ENCODE measurements around the gene EDC4. TPM values are rescaled to one million over a fixed set of nuclear protein-coding genes. Genes with fewer than 3 reads are reported as not detected.

Gene EDC4
- total and polyA plus RNA-seq, 2 of the 13 experiments (the other 11 are each of a cell fraction or from before 2014, with no cell fraction given), result 51.4 to 59.1 TPM

DNA sequence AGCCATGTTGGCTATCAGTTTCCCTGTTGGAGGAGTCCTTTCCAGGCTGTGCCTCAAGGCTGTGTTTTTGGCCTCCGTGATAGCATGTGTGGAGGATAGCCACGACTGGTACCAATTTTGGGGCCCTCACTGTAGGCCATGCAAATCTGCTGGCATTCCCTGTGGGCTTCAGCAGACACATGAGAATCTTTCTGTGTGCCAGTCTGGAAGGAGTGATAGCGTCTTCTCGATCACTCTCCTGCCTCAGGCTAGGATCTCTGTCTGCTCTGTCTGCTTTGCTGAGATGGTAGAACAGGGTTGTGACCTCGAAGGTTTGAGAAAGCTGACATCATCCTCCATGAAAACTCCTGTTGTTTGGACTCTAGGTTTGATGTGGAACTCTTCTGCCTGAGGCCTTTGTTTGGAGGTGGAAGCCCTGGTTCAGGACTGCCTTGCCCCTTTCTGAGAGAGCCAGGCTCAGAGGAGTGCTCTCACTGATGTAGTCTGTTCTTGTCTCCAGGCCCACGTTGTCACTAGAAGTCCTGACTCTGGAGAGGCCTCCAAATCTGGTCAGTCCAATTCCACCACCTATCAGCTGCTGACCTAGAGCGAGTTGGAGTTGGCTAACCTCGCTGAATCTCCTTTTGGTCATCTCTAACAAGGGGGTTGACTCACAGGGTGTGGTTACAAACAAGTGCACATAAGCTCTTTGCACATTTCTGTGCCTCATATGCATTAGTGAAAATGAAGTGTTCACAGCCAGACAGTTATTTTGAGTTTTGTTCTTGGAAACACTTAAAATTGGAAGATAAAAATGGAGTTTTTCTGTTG is 12.1 kb upstream of the EDC4 start:
- Histone ChIP-seq H3K36me3 (replicated peaks in 1 of 2; ENCODE audit: control insufficient read depth in 1 of 2, insufficient read depth in 2 of 2, low read length in 2 of 2) (peaks cover 19 to 49% of the 10 kb centered on the region in 2 experiments), H3K79me2 (ENCODE audit: insufficient read depth, low read length) (peaks cover 88% of the 10 kb centered on the region), H2AFZ (ENCODE audit: low read length) (no peak overlapping the region), H3K4me1 (ENCODE audit: insufficient read depth, low read length) (peaks cover 37% of the 10 kb centered on the region), H3K9ac (ENCODE audit: insufficient read depth, low read depth, low read length) (no peak overlapping the region), H3K9me3 (ENCODE audit: low read length) (no peaks in the 10 kb centered on the region), H3K27ac (ENCODE audit: extremely low read length, insufficient read depth, low read length) (peak overlapping the region; percentile 9), H3K4me3 (replicated peaks in 1 of 3; ENCODE audit: insufficient read depth in 1 of 3, low read depth in 2 of 3, low read length in 3 of 3) (no peak overlapping the region), H3K4me2 (ENCODE audit: low read depth, low read length) (no peak overlapping the region), H3K27me3 (ENCODE audit: control insufficient read depth in 1 of 2, insufficient read depth in 2 of 2, low read length in 2 of 2) (no peaks in the 10 kb centered on the region), H4K20me1 (ENCODE audit: insufficient read depth, low read length) (peaks cover 60% of the 10 kb centered on the region)
- POLR2A ChIA-PET, result interaction anchor here (0.8 to 1.3 kb wide), 2 partner anchors 15 to 32 kb away, joined by 3 to 4 read pairs; partner anchors contain the start of gene PSKH1
- no peak for FAIRE-seq
- ATAC-seq, result no peak
- CTCF ChIA-PET (ENCODE audit: low intra/inter-chr PET ratio, low total read pairs), result no interaction called here
- 92% methylated on average over 8 of the region's 8 CpGs for WGBS (ENCODE audit: low lambda C conversion rate)
- intact Hi-C loops (cut with micrococcal nuclease; ENCODE audit: unreplicated experiment) (no loop called here), in situ Hi-C loops (cut with HindIII; ENCODE audit: extremely low pct_ligation_motif_present, low pct_unique_long_range_greater_than_20kb) (no loop called here)
- TF ChIP-seq HIVEP1 (CRISPR knock-in tag; IDR thresholded peaks at IDR 0.05), result 0 out of 2 replicates have a peak, but pooled peaks have one; percentile 21
- no peak for TF ChIP-seq ZNF512 (CRISPR knock-in tag; IDR thresholded peaks at IDR 0.05)
- no peak for TF ChIP-seq ZNF138 (CRISPR knock-in tag; IDR thresholded peaks at IDR 0.05; ENCODE audit: low read depth)
- TF ChIP-seq ZNF121 (CRISPR knock-in tag; IDR thresholded peaks at IDR 0.05), result no peak
- peak; percentile 37 for TF ChIP-seq RBM22 (optimal IDR thresholded peaks at IDR 0.05; ENCODE audit: low read length)
- TF ChIP-seq ZBTB37 (CRISPR knock-in tag; IDR thresholded peaks at IDR 0.05), result no peak
- BruUV-seq (replicated peaks), result no TSS peak
- DNase-seq (ENCODE audit: low spot score), result no peak
